CD14-positive monocyte (primary cell): ENCODE results near the gene CYP27B1. TPM values are rescaled to one million over a fixed set of nuclear protein-coding genes. Genes with fewer than 3 reads are reported as not detected.

Source experiments
- DNase-seq, 3 donors: peaks; one replicate each; pipeline ENCODE4 v3.0.0-alpha.2; 2011 to 2022
- H2AFZ ChIP-seq: 2 replicates; pipeline ENCODE4 v1.6.0; 2012; ENCODE audit warnings: mild to moderate bottlenecking, low read depth, low read length, inconsistent platforms; ENCODE audit not compliant: insufficient read depth, poor library complexity, severe bottlenecking
- H3K27ac ChIP-seq, 2 donors: 1 replicate in 1 of 2; 2 replicates in 1 of 2; pipeline ENCODE4 v1.5.1; 2012 to 2013; ENCODE audit warnings: low read length in 2 of 2, control low read depth in 1 of 2, inconsistent platforms in 1 of 2, low read depth in 1 of 2, mild to moderate bottlenecking in 1 of 2
- H3K27me3 ChIP-seq, 2 donors: one replicate each; pipeline versions ENCODE4 v1.6.0 to v1.6.1; 2011 to 2013; ENCODE audit warnings: low read length in 2 of 2; ENCODE audit not compliant: control insufficient read depth in 2 of 2, insufficient read depth in 2 of 2
- H3K36me3 ChIP-seq, 2 donors: replicated peaks in 1 of 2; 1 replicate in 1 of 2; 2 replicates in 1 of 2; pipeline versions ENCODE4 v1.5.1 to v1.6.1; 2012 to 2013; ENCODE audit warnings: low read length in 2 of 2, control low read depth in 1 of 2, inconsistent platforms in 1 of 2, mild to moderate bottlenecking in 1 of 2; ENCODE audit not compliant: insufficient read depth in 2 of 2, control insufficient read depth in 1 of 2
- H3K4me1 ChIP-seq, 2 donors: 1 replicate in 1 of 2; 2 replicates in 1 of 2; pipeline versions ENCODE4 v1.5.1 to v1.6.1; 2012 to 2013; ENCODE audit warnings: low read length in 2 of 2, control low read depth in 1 of 2, inconsistent platforms in 1 of 2, mild to moderate bottlenecking in 1 of 2, moderate library complexity in 1 of 2; ENCODE audit not compliant: insufficient read depth in 2 of 2, control insufficient read depth in 1 of 2
- H3K4me2 ChIP-seq: replicated peaks from 2 replicates; pipeline ENCODE3; 2012; ENCODE audit warnings: low read length, moderate library complexity, mild to moderate bottlenecking; ENCODE audit not compliant: poor library complexity, severe bottlenecking; ENCODE audit errors: extremely low read depth
- H3K4me3 ChIP-seq, 3 experiments: fragments of 200-600 bp in 1 of 3; sonication (generic) in 1 of 3; replicated peaks in 1 of 3; 1 replicate in 2 of 3; 2 replicates in 1 of 3; pipeline ENCODE4 v1.5.1; 2011 to 2013; ENCODE audit warnings: low read length in 3 of 3, mild to moderate bottlenecking in 3 of 3, control low read depth in 2 of 3, low read depth in 2 of 3, inconsistent platforms in 1 of 3, moderate library complexity in 1 of 3
- H3K79me2 ChIP-seq: 2 replicates; pipeline ENCODE4 v1.6.0; 2012; ENCODE audit warnings: mild to moderate bottlenecking, control low read depth, inconsistent platforms, low read length, moderate library complexity; ENCODE audit not compliant: insufficient read depth
- H3K9ac ChIP-seq: 2 replicates; pipeline ENCODE4 v1.6.0; 2017; ENCODE audit warnings: low read length, mild to moderate bottlenecking; ENCODE audit not compliant: insufficient read depth, poor library complexity, severe bottlenecking
- H3K9me3 ChIP-seq, 2 donors: replicated peaks in 1 of 2; 1 replicate in 1 of 2; 2 replicates in 1 of 2; pipeline versions ENCODE4 v1.5.1 to v1.6.1; 2012 to 2013; ENCODE audit warnings: low read length in 2 of 2, control low read depth in 1 of 2; ENCODE audit not compliant: control insufficient read depth in 1 of 2, insufficient read depth in 1 of 2
- H4K20me1 ChIP-seq: 2 replicates; pipeline ENCODE4 v1.6.0; 2012; ENCODE audit warnings: mild to moderate bottlenecking, low read length, control low read depth, moderate library complexity; ENCODE audit not compliant: insufficient read depth
- H3K27ac Mint-ChIP-seq, 7 donors: one replicate each; pipeline ENCODE4 v1.8.0; 2020; ENCODE audit warnings: mild to moderate bottlenecking in 7 of 7, mixed read lengths in 7 of 7, moderate library complexity in 6 of 7, inconsistent platforms in 2 of 7
- H3K27me3 Mint-ChIP-seq, 3 donors: one replicate each; pipeline ENCODE4 v1.8.0; 2021 to 2022; ENCODE audit warnings: low read depth in 3 of 3, mild to moderate bottlenecking in 3 of 3, mixed read lengths in 3 of 3, moderate library complexity in 3 of 3, inconsistent platforms in 1 of 3
- H3K36me3 Mint-ChIP-seq, 2 donors: one replicate each; pipeline ENCODE4 v1.8.0; 2020; ENCODE audit warnings: mixed read lengths in 2 of 2, inconsistent platforms in 1 of 2, mild to moderate bottlenecking in 1 of 2
- H3K4me1 Mint-ChIP-seq: one replicate; pipeline ENCODE4 v1.8.0; 2020; ENCODE audit warnings: mild to moderate bottlenecking, mixed read lengths
- H3K4me3 Mint-ChIP-seq, 2 donors: one replicate each; pipeline ENCODE4 v1.8.0; 2020; ENCODE audit warnings: mild to moderate bottlenecking in 2 of 2, mixed read lengths in 2 of 2, moderate library complexity in 1 of 2
- H3K9me3 Mint-ChIP-seq, 7 donors: one replicate each; pipeline ENCODE4 v1.8.0; 2020 to 2022; ENCODE audit warnings: mixed read lengths in 7 of 7, mild to moderate bottlenecking in 6 of 7, moderate library complexity in 6 of 7, inconsistent platforms in 2 of 7
- WGBS: methylation state at CpG from one replicate; pipeline ENCODE4 v1.1.5; 2013; ENCODE audit warnings: missing lambda C conversion rate; ENCODE audit not compliant: insufficient coverage; 5-methylcytosine and 5-hydroxymethylcytosine counted together
- intact Hi-C, 2 donors: fragments of 100-400 bp; cut with micrococcal nuclease; formaldehyde crosslinking; loops; one replicate each; pipeline versions ENCODE4 v1.15.0 to v1.15.1; 2023
- polyA plus RNA-seq, 3 donors: library from polyadenylated mRNA; depleted of rRNA in 1 of 3; unstranded in 2 of 3; stranded (reverse) in 1 of 3; fragments of 300-500 nt in 2 of 3; fragments of >200 nt in 1 of 3; fragmentation: Illumina TruSeq in 2 of 3; gene quantifications; 1 replicate in 2 of 3; 2 replicates in 1 of 3; pipeline ENCODE4 v1.2.3, GENCODE V29; 2012 to 2021
- TF ChIP-seq, protein P1 (sequence below): fragments of 200-600 bp; IDR thresholded peaks from one replicate; pipeline ENCODE4 v1.8.0; 2022; ENCODE audit warnings: antibody characterized with exemption, mild to moderate bottlenecking

CYP27B1 gene
- polyA plus RNA-seq, 3 donors, result 0.81 TPM; not detected in 2

- H3K4me3 ChIP-seq, result no peak overlapping the region
- peaks cover 65 to 80% of the 10 kb centered on the region in 2 donors for H3K36me3 Mint-ChIP-seq
- no peaks in the 10 kb centered on the region for H3K79me2 ChIP-seq
- H3K4me1 Mint-ChIP-seq, result no peaks in the 10 kb centered on the region
- H3K4me2 ChIP-seq, result no peak overlapping the region
- no peaks in the 10 kb centered on the region for H3K27me3 ChIP-seq
- H3K9me3 ChIP-seq, result peaks cover 0 to 9% of the 10 kb centered on the region in 2 donors
- no peak overlapping the region for H3K27ac Mint-ChIP-seq
- DNase-seq, result no peak
- H3K9ac ChIP-seq, result no peak overlapping the region
- H2AFZ ChIP-seq, result no peak overlapping the region
- intact Hi-C loops, result no loop called here
- H3K36me3 ChIP-seq, result peaks cover 71 to 81% of the 10 kb centered on the region in 2 donors
- H4K20me1 ChIP-seq, result no peaks in the 10 kb centered on the region
- peaks cover 0 to 1% (median 0%) of the 10 kb centered on the region in 3 donors for H3K27me3 Mint-ChIP-seq
- 98% methylated on average over 7 of the region's 19 CpGs for WGBS
- no peak overlapping the region for H3K27ac ChIP-seq
- peaks cover 0 to 9% (median 7%) of the 10 kb centered on the region in 7 donors for H3K9me3 Mint-ChIP-seq
- no peak overlapping the region for H3K4me3 Mint-ChIP-seq
- no peaks in the 10 kb centered on the region for H3K4me1 ChIP-seq
- TF ChIP-seq, protein P1, sequence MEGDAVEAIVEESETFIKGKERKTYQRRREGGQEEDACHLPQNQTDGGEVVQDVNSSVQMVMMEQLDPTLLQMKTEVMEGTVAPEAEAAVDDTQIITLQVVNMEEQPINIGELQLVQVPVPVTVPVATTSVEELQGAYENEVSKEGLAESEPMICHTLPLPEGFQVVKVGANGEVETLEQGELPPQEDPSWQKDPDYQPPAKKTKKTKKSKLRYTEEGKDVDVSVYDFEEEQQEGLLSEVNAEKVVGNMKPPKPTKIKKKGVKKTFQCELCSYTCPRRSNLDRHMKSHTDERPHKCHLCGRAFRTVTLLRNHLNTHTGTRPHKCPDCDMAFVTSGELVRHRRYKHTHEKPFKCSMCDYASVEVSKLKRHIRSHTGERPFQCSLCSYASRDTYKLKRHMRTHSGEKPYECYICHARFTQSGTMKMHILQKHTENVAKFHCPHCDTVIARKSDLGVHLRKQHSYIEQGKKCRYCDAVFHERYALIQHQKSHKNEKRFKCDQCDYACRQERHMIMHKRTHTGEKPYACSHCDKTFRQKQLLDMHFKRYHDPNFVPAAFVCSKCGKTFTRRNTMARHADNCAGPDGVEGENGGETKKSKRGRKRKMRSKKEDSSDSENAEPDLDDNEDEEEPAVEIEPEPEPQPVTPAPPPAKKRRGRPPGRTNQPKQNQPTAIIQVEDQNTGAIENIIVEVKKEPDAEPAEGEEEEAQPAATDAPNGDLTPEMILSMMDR, result no peak
Observed at GRCh38 chr12:57731411-57732080, 35.3 kb downstream of the CYP27B1 start.

DNA sequence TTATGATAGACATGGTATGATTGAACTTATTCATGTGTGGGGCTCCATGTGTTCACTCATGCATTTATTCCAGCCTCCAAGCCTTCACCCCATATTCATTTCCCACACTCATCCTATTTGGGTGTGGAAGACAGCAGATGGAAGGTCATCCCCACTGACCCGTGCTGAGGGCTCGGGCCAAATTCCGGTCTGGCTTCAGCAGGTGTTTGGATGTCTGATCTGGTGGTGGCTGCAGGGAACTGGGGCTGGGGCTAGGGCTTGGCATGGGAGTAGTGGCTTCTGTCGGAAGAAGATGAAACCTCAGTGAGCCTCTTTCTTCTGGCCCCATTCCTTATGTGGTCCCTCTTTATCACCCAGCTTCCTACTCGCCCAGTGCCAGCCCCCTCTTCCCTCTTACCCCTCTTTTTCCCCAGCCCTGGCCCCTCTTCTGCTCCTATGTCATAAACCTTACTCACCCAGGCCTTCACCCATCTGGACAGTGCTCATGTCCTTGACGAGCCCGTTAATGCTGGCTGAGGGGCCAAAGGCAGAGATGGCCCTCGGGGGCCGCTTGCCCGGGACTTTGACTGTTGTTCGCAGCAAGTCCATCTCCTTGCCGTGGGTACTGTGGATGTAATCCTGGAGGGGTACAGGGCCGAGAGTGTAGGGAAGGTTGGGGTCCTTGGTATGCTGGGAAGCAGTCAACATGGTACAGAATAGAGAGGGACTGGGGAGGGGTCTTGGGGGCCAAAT, 36.4 kb downstream of the CYP27B1 start:
- H3K79me2 ChIP-seq, result no peaks in the 10 kb centered on the region
- no peaks in the 10 kb centered on the region for H3K4me1 ChIP-seq
- H3K27me3 Mint-ChIP-seq, result peaks cover 0 to 1% (median 0%) of the 10 kb centered on the region in 3 donors
- no peaks in the 10 kb centered on the region for H4K20me1 ChIP-seq
- no peak overlapping the region for H3K4me3 Mint-ChIP-seq
- H3K4me1 Mint-ChIP-seq, result no peaks in the 10 kb centered on the region
- 98% methylated on average over 12 of the region's 13 CpGs for WGBS
- no peak overlapping the region for H3K9ac ChIP-seq
- peaks cover 0 to 14% of the 10 kb centered on the region in 2 donors for H3K9me3 ChIP-seq
- no peak overlapping the region for H3K27ac ChIP-seq
- intact Hi-C loops, result no loop called here
- TF ChIP-seq, protein P1, result no peak
- peak overlapping the region in 1 of 7 donors; percentile 60 for H3K27ac Mint-ChIP-seq
- H3K4me3 ChIP-seq, result no peak overlapping the region
- H3K36me3 Mint-ChIP-seq, result peaks cover 69 to 86% of the 10 kb centered on the region in 2 donors
- no peaks in the 10 kb centered on the region for H3K27me3 ChIP-seq
- no peak for DNase-seq
- peaks cover 76 to 87% of the 10 kb centered on the region in 2 donors for H3K36me3 ChIP-seq
- H3K4me2 ChIP-seq, result no peak overlapping the region
- H3K9me3 Mint-ChIP-seq, result peaks cover 0 to 15% (median 12%) of the 10 kb centered on the region in 7 donors
- no peak overlapping the region for H2AFZ ChIP-seq
